Panc1 (cell line): ENCODE measurements around the gene FRMD4A. TPM values are rescaled to one million over a fixed set of nuclear protein-coding genes. Genes with fewer than 3 reads are reported as not detected.

Source experiments
- ATAC-seq: fragments of 200-7000 bp; cut with Tn5 transposase; 2 replicates; pipeline ENCODE4 v1.9.1; 2020; ENCODE audit warnings: mild to moderate bottlenecking, moderate library complexity
- BruUV-seq: library from RNA; stranded (reverse); fragments of 400-500 nt; replicated peaks from 2 replicates; lab custom pipeline; 2021; lab: Mats Ljungman, UMichigan
- CTCF ChIA-PET: fragments of 300-600 bp; sonication (Branson Sonifier 250); formaldehyde crosslinking; loops from one replicate; lab custom pipeline; 2022; ENCODE audit warnings: antibody characterized with exemption; lab: Charles Lee
- POLR2A ChIA-PET: fragments of 300-600 bp; sonication (Branson Sonifier 250); formaldehyde crosslinking; loops from one replicate; lab custom pipeline; 2022; ENCODE audit warnings: antibody characterized with exemption; lab: Charles Lee
- DNase-seq: peaks from one replicate; pipeline ENCODE4 v3.0.0-alpha.2; 2010; ENCODE audit warnings: low read depth, low spot score
- H3K27ac ChIP-seq: 2 replicates; pipeline ENCODE4 v1.5.1; 2011; ENCODE audit warnings: mild to moderate bottlenecking, low read length, inconsistent platforms
- H3K27me3 ChIP-seq: fragments of 200-500 bp; sonication (Bioruptor generic); 2 replicates; pipeline ENCODE4 v1.6.0; 2014; ENCODE audit warnings: low read length, inconsistent platforms; ENCODE audit not compliant: control insufficient read depth, insufficient read depth
- H3K36me3 ChIP-seq: fragments of 200-500 bp; sonication (Bioruptor generic); 2 replicates; pipeline ENCODE4 v1.5.1; 2014; ENCODE audit warnings: inconsistent platforms, mild to moderate bottlenecking, low read length, moderate library complexity; ENCODE audit not compliant: control insufficient read depth, insufficient read depth
- H3K4me1 ChIP-seq: 2 replicates; pipeline ENCODE4 v1.5.1; 2011; ENCODE audit warnings: inconsistent platforms, mild to moderate bottlenecking, low read length, moderate library complexity; ENCODE audit not compliant: control insufficient read depth, insufficient read depth
- H3K4me3 ChIP-seq, 2 experiments: 2 replicates each; pipeline ENCODE4 v1.5.1; 2011 to 2012; ENCODE audit warnings: low read depth in 2 of 2, low read length in 2 of 2, mild to moderate bottlenecking in 2 of 2, inconsistent platforms in 1 of 2, moderate library complexity in 1 of 2
- H3K9me3 ChIP-seq: fragments of 200-500 bp; sonication (Bioruptor generic); 2 replicates; pipeline ENCODE4 v1.5.1; 2014; ENCODE audit warnings: low read depth, mild to moderate bottlenecking, inconsistent platforms, low read length, moderate library complexity; ENCODE audit not compliant: control insufficient read depth, insufficient read depth
- CTCF ChIP-seq: fragments of 450-650 bp; IDR thresholded peaks from 2 replicates; pipeline ENCODE4 v1.5.1; 2017; ENCODE audit warnings: mild to moderate bottlenecking
- POLR2AphosphoS5 ChIP-seq: IDR thresholded peaks from 2 replicates; pipeline ENCODE4 v1.6.1; 2012; ENCODE audit warnings: mild to moderate bottlenecking, low read depth, low read length, moderate library complexity
- REST ChIP-seq, 2 experiments: IDR thresholded peaks; 2 replicates each; pipeline ENCODE4 v1.6.1; 2011 to 2012; ENCODE audit warnings: low read depth in 2 of 2, control low read depth in 1 of 2, low read length in 1 of 2, mild to moderate bottlenecking in 1 of 2, moderate library complexity in 1 of 2; ENCODE audit not compliant: insufficient read depth in 1 of 2
- SIN3A ChIP-seq: IDR thresholded peaks from 2 replicates; pipeline ENCODE4 v1.6.1; 2012; ENCODE audit warnings: low read depth, mild to moderate bottlenecking, low read length, moderate library complexity, borderline replicate concordance; ENCODE audit not compliant: insufficient read depth
- TCF7L2 ChIP-seq: IDR thresholded peaks from 2 replicates; pipeline ENCODE4 v1.6.1; 2011; ENCODE audit warnings: mild to moderate bottlenecking, low read depth, low read length, inconsistent platforms
- in situ Hi-C: cut with HindIII; loops from 2 replicates; pipeline ENCODE4 v1.10.0; 2016; ENCODE audit warnings: low sequenced_read_pairs, low pct_unique_long_range_greater_than_20kb
- intact Hi-C: fragments of 100-400 bp; cut with micrococcal nuclease; formaldehyde crosslinking; loops from one replicate; pipeline ENCODE4 v1.10.0; 2022; ENCODE audit not compliant: unreplicated experiment
- total RNA-seq: library from RNA; stranded (reverse); gene quantifications from one replicate; pipeline ENCODE4 v1.2.1, GENCODE V29; 2021; ENCODE audit not compliant: unreplicated experiment

The FRMD4A gene
- total RNA-seq, 1 experiment from 2014 or later = 7.1 TPM

GRCh38 chr10:13872411-13872810 lies 458.3 kb downstream of the FRMD4A start:
- no peak overlapping the region for H3K27ac ChIP-seq
- H3K36me3 ChIP-seq = no peaks in the 10 kb centered on the region
- ChIA-PET CTCF (no interaction called here), POLR2A (no interaction called here)
- DNase-seq (no peak), ATAC-seq (no peak)
- no TSS peak for BruUV-seq
- H3K27me3 ChIP-seq = no peaks in the 10 kb centered on the region
- H3K9me3 ChIP-seq = no peaks in the 10 kb centered on the region
- no peak overlapping the region for H3K4me3 ChIP-seq
- in situ Hi-C loops = no loop called here
- TF ChIP-seq CTCF (no peak), TCF7L2 (no peak), REST (IDR thresholded peaks at IDR 0.05; ENCODE audit: insufficient read depth in 1 of 2, low read depth in 2 of 2, low read length in 1 of 2) (no peak), POLR2AphosphoS5 (no peak), SIN3A (no peak)
- intact Hi-C loops = no loop called here
- H3K4me1 ChIP-seq = no peaks in the 10 kb centered on the region

GRCh38 chr10:13871776-13872175 lies 458.9 kb downstream of the FRMD4A start:
- CTCF ChIA-PET = no interaction called here

More at GRCh38 chr10:13871776-13872175, 458.9 kb downstream of the FRMD4A start:
- DNase-seq = no peak
- no TSS peak for BruUV-seq
- Histone ChIP-seq H3K27me3 (no peaks in the 10 kb centered on the region), H3K9me3 (no peaks in the 10 kb centered on the region), H3K4me1 (no peaks in the 10 kb centered on the region), H3K36me3 (no peaks in the 10 kb centered on the region), H3K4me3 (no peak overlapping the region), H3K27ac (no peak overlapping the region)
- intact Hi-C loops = no loop called here
- TF ChIP-seq CTCF (no peak), POLR2AphosphoS5 (no peak), SIN3A (no peak), REST (IDR thresholded peaks at IDR 0.05; ENCODE audit: insufficient read depth in 1 of 2, low read depth in 2 of 2, low read length in 1 of 2) (no peak), TCF7L2 (no peak)
- ATAC-seq = no peak
- in situ Hi-C loops = no loop called here
- POLR2A ChIA-PET = no interaction called here
